ENCODE measurements around the gene ZNG1A. TPM values are rescaled to one million over a fixed set of nuclear protein-coding genes. Genes with fewer than 3 reads are reported as not detected.
"Not testable (repeated sequence)": the region's sequence is repeated elsewhere in the genome, so short reads cannot be mapped to it uniquely, and the experiment has no call there.

ZNG1A gene
- total RNA-seq, 2 donors from 2014 or later, result 15.6 to 32.2 TPM

- intact Hi-C loops (cut with DNase I); DNase-seq; ATAC-seq: not testable (repeated sequence)
Measured at GRCh38 chr9:108742-109495, 69.9 kb downstream of the ZNG1A start.

- ATAC-seq; intact Hi-C loops (cut with DNase I); DNase-seq: not testable (repeated sequence)
Measured at GRCh38 chr9:105991-106390, 72.9 kb downstream of the ZNG1A start.

- intact Hi-C loops (cut with DNase I), result not testable (repeated sequence)
Measured at GRCh38 chr9:100430-100829, 78.4 kb downstream of the ZNG1A start.

GRCh38 chr9:99867-100266, 79.0 kb downstream of the ZNG1A start:
- intact Hi-C loops (cut with DNase I); DNase-seq; ATAC-seq: not testable (repeated sequence)

More at GRCh38 chr9:100430-100829, 78.4 kb downstream of the ZNG1A start:
- not testable (repeated sequence) for ATAC-seq, DNase-seq

- DNase-seq; ATAC-seq; intact Hi-C loops (cut with DNase I): not testable (repeated sequence)
Measured at GRCh38 chr9:98775-99174, 80.1 kb downstream of the ZNG1A start.

GRCh38 chr9:94992-95391, 83.9 kb downstream of the ZNG1A start:
- intact Hi-C loops (cut with DNase I); DNase-seq: not testable (repeated sequence)
- ATAC-seq, result peak in 1 of 2 donors; percentile 92

- ATAC-seq, result peak; percentile 23 to 95
- intact Hi-C loops (cut with DNase I), result not testable (repeated sequence)
Measured at GRCh38 chr9:94323-94722, 84.5 kb downstream of the ZNG1A start.

GRCh38 chr9:93909-94308, 84.9 kb downstream of the ZNG1A start:
- ATAC-seq; DNase-seq; intact Hi-C loops (cut with DNase I): not testable (repeated sequence)

More at GRCh38 chr9:94323-94722, 84.5 kb downstream of the ZNG1A start:
- DNase-seq, result not testable (repeated sequence)

- intact Hi-C loops (cut with DNase I); ATAC-seq; DNase-seq: not testable (repeated sequence)
Measured at GRCh38 chr9:90851-91250, 88.0 kb downstream of the ZNG1A start.

- ATAC-seq, result peak; percentile 90 to 93
- intact Hi-C loops (cut with DNase I); DNase-seq: not testable (repeated sequence)
Measured at GRCh38 chr9:88396-89037, 90.3 kb downstream of the ZNG1A start.

- intact Hi-C loops (cut with DNase I); ATAC-seq; DNase-seq: not testable (repeated sequence)
Measured at GRCh38 chr9:87860-88259, 91.0 kb downstream of the ZNG1A start.

GRCh38 chr9:87105-87504, 91.8 kb downstream of the ZNG1A start:
- intact Hi-C loops (cut with DNase I); DNase-seq: not testable (repeated sequence)
- peak in 1 of 2 donors; percentile 64 for ATAC-seq

GRCh38 chr9:86697-87096, 92.2 kb downstream of the ZNG1A start:
- intact Hi-C loops (cut with DNase I); DNase-seq; ATAC-seq: not testable (repeated sequence)

- DNase-seq; ATAC-seq; intact Hi-C loops (cut with DNase I): not testable (repeated sequence)
Measured at GRCh38 chr9:82932-83689, 95.7 kb downstream of the ZNG1A start.

- DNase-seq; ATAC-seq; intact Hi-C loops (cut with DNase I): not testable (repeated sequence)
Measured at GRCh38 chr9:78333-78732, 100.5 kb downstream of the ZNG1A start.

GRCh38 chr9:76389-76788, 102.5 kb downstream of the ZNG1A start:
- ATAC-seq; DNase-seq; intact Hi-C loops (cut with DNase I): not testable (repeated sequence)

- intact Hi-C loops (cut with DNase I); DNase-seq: not testable (repeated sequence)
- peak; percentile 12 to 31 for ATAC-seq
Measured at GRCh38 chr9:73900-74525, 104.8 kb downstream of the ZNG1A start.

GRCh38 chr9:73076-73899, 105.6 kb downstream of the ZNG1A start:
- intact Hi-C loops (cut with DNase I), result not testable (repeated sequence)
- DNase-seq (peak; percentile 31), ATAC-seq (peak; percentile 78 to 84)

All from left cardiac atrium (tissue), 4 donors.